ENCODE results near the gene P2RY2. TPM values are rescaled to one million over a fixed set of nuclear protein-coding genes. Genes with fewer than 3 reads are reported as not detected.

P2RY2 gene
- total and polyA plus RNA-seq, 2 donors (not counting 1 experiment from before 2014, with no cell fraction given): 0.05 to 0.17 TPM

DNA sequence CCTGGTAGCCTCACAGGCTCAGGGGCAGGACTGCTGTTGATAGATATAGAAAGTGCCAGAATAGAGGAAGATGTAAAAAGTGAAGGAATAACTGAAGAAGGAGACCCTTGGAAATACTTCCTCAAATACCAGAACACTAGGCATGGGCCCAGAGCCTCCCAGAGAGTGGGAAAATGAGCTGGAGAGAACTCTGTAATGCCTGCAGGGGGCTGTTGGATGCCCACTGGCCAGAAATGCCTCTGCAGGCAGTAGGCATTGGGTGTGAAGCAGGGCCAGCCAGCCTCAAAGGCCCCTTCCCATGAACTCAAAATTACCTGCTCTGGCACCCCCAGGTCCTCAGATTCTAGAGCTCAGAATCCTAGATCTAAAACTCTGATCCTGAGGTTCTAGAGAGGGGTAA is 15.1 kb downstream of the P2RY2 start:
- no peaks in the 10 kb centered on the region for H3K9me3 ChIP-seq (ENCODE audit: control insufficient read depth, insufficient read depth, low read depth, low read length)
- H3K4me2 ChIP-seq (ENCODE audit: extremely low read depth, insufficient read depth, low read length): no peak overlapping the region
- H3K4me3 ChIP-seq (replicated peaks in 1 of 4; ENCODE audit: control extremely low read depth in 1 of 4, insufficient read depth in 1 of 4, low read depth in 3 of 4, low read length in 4 of 4): no peak overlapping the region
- peaks cover 3% of the 10 kb centered on the region for H3K4me1 ChIP-seq (ENCODE audit: control insufficient read depth, extremely low read depth, insufficient read depth, low read length)
- DNase-seq (ENCODE audit: low read depth in 2 of 2): no peak
- no peaks in the 10 kb centered on the region for H4K20me1 ChIP-seq (ENCODE audit: control insufficient read depth, extremely low read depth, insufficient read depth, low read length)
- H3K36me3 ChIP-seq (ENCODE audit: control insufficient read depth, insufficient read depth, low read length): no peaks in the 10 kb centered on the region
- no peak overlapping the region for H2AFZ ChIP-seq (ENCODE audit: low read length)
- H3K9ac ChIP-seq (ENCODE audit: insufficient read depth, low read length): no peak overlapping the region
- TF ChIP-seq, protein P1, sequence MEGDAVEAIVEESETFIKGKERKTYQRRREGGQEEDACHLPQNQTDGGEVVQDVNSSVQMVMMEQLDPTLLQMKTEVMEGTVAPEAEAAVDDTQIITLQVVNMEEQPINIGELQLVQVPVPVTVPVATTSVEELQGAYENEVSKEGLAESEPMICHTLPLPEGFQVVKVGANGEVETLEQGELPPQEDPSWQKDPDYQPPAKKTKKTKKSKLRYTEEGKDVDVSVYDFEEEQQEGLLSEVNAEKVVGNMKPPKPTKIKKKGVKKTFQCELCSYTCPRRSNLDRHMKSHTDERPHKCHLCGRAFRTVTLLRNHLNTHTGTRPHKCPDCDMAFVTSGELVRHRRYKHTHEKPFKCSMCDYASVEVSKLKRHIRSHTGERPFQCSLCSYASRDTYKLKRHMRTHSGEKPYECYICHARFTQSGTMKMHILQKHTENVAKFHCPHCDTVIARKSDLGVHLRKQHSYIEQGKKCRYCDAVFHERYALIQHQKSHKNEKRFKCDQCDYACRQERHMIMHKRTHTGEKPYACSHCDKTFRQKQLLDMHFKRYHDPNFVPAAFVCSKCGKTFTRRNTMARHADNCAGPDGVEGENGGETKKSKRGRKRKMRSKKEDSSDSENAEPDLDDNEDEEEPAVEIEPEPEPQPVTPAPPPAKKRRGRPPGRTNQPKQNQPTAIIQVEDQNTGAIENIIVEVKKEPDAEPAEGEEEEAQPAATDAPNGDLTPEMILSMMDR (conservative IDR thresholded peaks at IDR 0.05 in 1 of 2, IDR thresholded peaks at IDR 0.05 in 1 of 2; ENCODE audit: low read depth in 1 of 2, low read length in 2 of 2): no peak
- no peak for TF ChIP-seq EZH2 (IDR thresholded peaks at IDR 0.05; ENCODE audit: low read length, missing control alignments)
- H3K27me3 ChIP-seq (ENCODE audit: control insufficient read depth, insufficient read depth, low read length): no peaks in the 10 kb centered on the region
- H3K27ac ChIP-seq (ENCODE audit: insufficient read depth, low read length): no peak overlapping the region
- no peaks in the 10 kb centered on the region for H3K79me2 ChIP-seq (ENCODE audit: control insufficient read depth, insufficient read depth, low read length)

DNA sequence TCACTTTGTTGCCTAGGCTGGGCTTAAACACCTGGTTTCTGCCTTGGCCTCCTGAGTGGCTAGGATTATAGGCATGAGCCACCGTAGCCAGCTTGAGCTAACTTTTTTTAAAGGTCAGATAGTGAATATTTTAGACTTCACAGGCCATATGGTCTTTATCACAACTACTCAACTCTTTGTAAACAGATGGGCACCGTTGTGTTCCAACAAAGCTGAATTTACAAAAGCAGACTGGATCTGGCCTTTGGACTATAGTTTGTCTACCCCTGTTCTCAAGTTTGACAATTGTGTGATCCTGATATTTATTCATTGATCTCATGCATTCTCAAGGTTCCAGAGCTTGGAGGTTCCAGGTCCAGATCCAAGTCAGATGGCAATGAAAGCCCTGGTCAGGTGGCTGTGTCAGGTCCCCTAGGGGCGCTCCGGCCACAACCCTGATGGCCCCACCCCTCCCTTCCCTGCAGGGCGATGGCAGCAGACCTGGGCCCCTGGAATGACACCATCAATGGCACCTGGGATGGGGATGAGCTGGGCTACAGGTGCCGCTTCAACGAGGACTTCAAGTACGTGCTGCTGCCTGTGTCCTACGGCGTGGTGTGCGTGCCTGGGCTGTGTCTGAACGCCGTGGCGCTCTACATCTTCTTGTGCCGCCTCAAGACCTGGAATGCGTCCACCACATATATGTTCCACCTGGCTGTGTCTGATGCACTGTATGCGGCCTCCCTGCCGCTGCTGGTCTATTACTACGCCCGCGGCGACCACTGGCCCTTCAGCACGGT is 15.8 kb downstream of the P2RY2 start:
- H3K4me3 ChIP-seq (replicated peaks in 1 of 4; ENCODE audit: control extremely low read depth in 1 of 4, insufficient read depth in 1 of 4, low read depth in 3 of 4, low read length in 4 of 4): no peak overlapping the region
- H3K27me3 ChIP-seq (ENCODE audit: control insufficient read depth, insufficient read depth, low read length): no peaks in the 10 kb centered on the region
- TF ChIP-seq, protein P1 (conservative IDR thresholded peaks at IDR 0.05 in 1 of 2, IDR thresholded peaks at IDR 0.05 in 1 of 2; ENCODE audit: low read depth in 1 of 2, low read length in 2 of 2): no peak
- TF ChIP-seq EZH2 (IDR thresholded peaks at IDR 0.05; ENCODE audit: low read length, missing control alignments): no peak
- H3K27ac ChIP-seq (ENCODE audit: insufficient read depth, low read length): no peak overlapping the region
- H3K4me2 ChIP-seq (ENCODE audit: extremely low read depth, insufficient read depth, low read length): no peak overlapping the region
- no peak overlapping the region for H2AFZ ChIP-seq (ENCODE audit: low read length)
- peaks cover 4% of the 10 kb centered on the region for H3K4me1 ChIP-seq (ENCODE audit: control insufficient read depth, extremely low read depth, insufficient read depth, low read length)
- DNase-seq (ENCODE audit: low read depth in 2 of 2): peak in 1 of 2 donors; percentile 25
- H3K9me3 ChIP-seq (ENCODE audit: control insufficient read depth, insufficient read depth, low read depth, low read length): no peaks in the 10 kb centered on the region
- H3K9ac ChIP-seq (ENCODE audit: insufficient read depth, low read length): no peak overlapping the region
- H3K79me2 ChIP-seq (ENCODE audit: control insufficient read depth, insufficient read depth, low read length): no peaks in the 10 kb centered on the region
- no peaks in the 10 kb centered on the region for H3K36me3 ChIP-seq (ENCODE audit: control insufficient read depth, insufficient read depth, low read length)
- H4K20me1 ChIP-seq (ENCODE audit: control insufficient read depth, extremely low read depth, insufficient read depth, low read length): no peaks in the 10 kb centered on the region

- H3K27me3 ChIP-seq (ENCODE audit: control insufficient read depth, insufficient read depth, low read length): no peaks in the 10 kb centered on the region
- no peak overlapping the region for H2AFZ ChIP-seq (ENCODE audit: low read length)
- TF ChIP-seq, protein P1 (conservative IDR thresholded peaks at IDR 0.05 in 1 of 2, IDR thresholded peaks at IDR 0.05 in 1 of 2; ENCODE audit: low read depth in 1 of 2, low read length in 2 of 2): no peak
- TF ChIP-seq EZH2 (IDR thresholded peaks at IDR 0.05; ENCODE audit: low read length, missing control alignments): no peak
- no peak overlapping the region for H3K9ac ChIP-seq (ENCODE audit: insufficient read depth, low read length)
- no peaks in the 10 kb centered on the region for H3K79me2 ChIP-seq (ENCODE audit: control insufficient read depth, insufficient read depth, low read length)
- no peak for DNase-seq (ENCODE audit: low read depth in 2 of 2)
- H3K4me2 ChIP-seq (ENCODE audit: extremely low read depth, insufficient read depth, low read length): no peak overlapping the region
- no peak overlapping the region for H3K27ac ChIP-seq (ENCODE audit: insufficient read depth, low read length)
- no peak overlapping the region for H3K4me3 ChIP-seq (replicated peaks in 1 of 4; ENCODE audit: control extremely low read depth in 1 of 4, insufficient read depth in 1 of 4, low read depth in 3 of 4, low read length in 4 of 4)
- peaks cover 4% of the 10 kb centered on the region for H3K4me1 ChIP-seq (ENCODE audit: control insufficient read depth, extremely low read depth, insufficient read depth, low read length)
- no peaks in the 10 kb centered on the region for H3K9me3 ChIP-seq (ENCODE audit: control insufficient read depth, insufficient read depth, low read depth, low read length)
- H3K36me3 ChIP-seq (ENCODE audit: control insufficient read depth, insufficient read depth, low read length): no peaks in the 10 kb centered on the region
- no peaks in the 10 kb centered on the region for H4K20me1 ChIP-seq (ENCODE audit: control insufficient read depth, extremely low read depth, insufficient read depth, low read length)
Measured at GRCh38 chr11:73234471-73235181, 16.5 kb downstream of the P2RY2 start.
